NCI-H2107 treated with DMSO at 0.1 percent for 48 hours (cell line): ENCODE data around the gene S1PR5.
A peak's percentile ranks its signal among the peaks of the same experiment; 100 is the strongest.

Source experiments
- DNase-seq: peaks from one replicate; lab custom pipeline; 2025; ENCODE audit not compliant: unreplicated experiment; lab: John Stamatoyannopoulos, UW

Gene S1PR5

GRCh38 chr19:10516671-10517286 is 468 bp downstream of the S1PR5 start:
- no peak for DNase-seq

- DNase-seq, result no peak
These were observed 1.2 kb downstream of the S1PR5 start for GRCh38 chr19:10516064-10516385.

- no peak for DNase-seq
These were observed 2.8 kb downstream of the S1PR5 start for GRCh38 chr19:10514211-10515145.

- DNase-seq, result no peak
These were observed 4.0 kb downstream of the S1PR5 start for GRCh38 chr19:10513223-10513622.

- no peak for DNase-seq
These were observed 6.9 kb downstream of the S1PR5 start for GRCh38 chr19:10510301-10510802.

GRCh38 chr19:10508707-10509106 is 8.5 kb downstream of the S1PR5 start:
- DNase-seq, result no peak

GRCh38 chr19:10508036-10508435 is 9.2 kb downstream of the S1PR5 start:
- no peak for DNase-seq

- no peak for DNase-seq
These were observed 11.5 kb downstream of the S1PR5 start for GRCh38 chr19:10505583-10506229.

GRCh38 chr19:10503002-10503789 is 14.1 kb downstream of the S1PR5 start, which contains the start of gene KEAP1:
KEAP1 (minus strand) TSS chr19:10503356; CDS start chr19:10500033, 3,323 bp downstream.
- no peak for DNase-seq

- DNase-seq, result peak; percentile 81
These were observed 14.7 kb downstream of the S1PR5 start for GRCh38 chr19:10502524-10503001.

GRCh38 chr19:10501971-10502523 is 15.2 kb downstream of the S1PR5 start:
- no peak for DNase-seq

GRCh38 chr19:10500247-10500592 is 17.0 kb downstream of the S1PR5 start:
- no peak for DNase-seq

- no peak for DNase-seq
These were observed 17.5 kb downstream of the S1PR5 start for GRCh38 chr19:10499550-10500246.

GRCh38 chr19:10497371-10497770 is 19.9 kb downstream of the S1PR5 start:
- no peak for DNase-seq

GRCh38 chr19:10491472-10492047 is 25.7 kb downstream of the S1PR5 start:
- DNase-seq, result no peak

GRCh38 chr19:10486551-10486950 is 30.7 kb downstream of the S1PR5 start:
- no peak for DNase-seq

GRCh38 chr19:10478903-10479384 is 38.3 kb downstream of the S1PR5 start:
- DNase-seq, result peak; percentile 40

- DNase-seq, result no peak
These were observed 38.8 kb downstream of the S1PR5 start for GRCh38 chr19:10478476-10478875.

- no peak for DNase-seq
These were observed 42.2 kb downstream of the S1PR5 start for GRCh38 chr19:10474962-10475451.
